Posterior vena cava (tissue), 2 donors: ENCODE data around the gene STX16. TPM values are rescaled to one million over a fixed set of nuclear protein-coding genes. Genes with fewer than 3 reads are reported as not detected.

Experiments
- DNase-seq: peaks from one replicate; pipeline ENCODE4 v3.0.0-alpha.2; 2020; ENCODE audit warnings: low spot score
- intact Hi-C, 2 donors: fragments of 100-400 bp; cut with DNase I; formaldehyde crosslinking; loops; one replicate each; pipeline versions ENCODE4 v1.14.1 to v1.14.2; 2022 to 2023
- total RNA-seq, 2 donors: library from RNA; stranded (reverse); fragmentation: NEBNext Ultra II Directional; extraction: Animal tissue kit (Norgen Biotek cat#: 25700); gene quantifications; one replicate each; pipeline ENCODE4 v1.2.1, GENCODE V29; 2021
- donor health status: DM: yes; HTN: yes; CAD: no.
- donor health status: DM: yes; HTN: yes; CAD: no.

STX16 gene
- total RNA-seq, 2 donors from 2014 or later = 38.7 to 41.5 TPM

- DNase-seq = no peak
- intact Hi-C loops = no loop called here
These were observed 13.2 kb downstream of the STX16 start for GRCh38 chr20:58664331-58664730.

- intact Hi-C loops = no loop called here
- no peak for DNase-seq
These were observed 13.8 kb downstream of the STX16 start for GRCh38 chr20:58664883-58665282.

DNA sequence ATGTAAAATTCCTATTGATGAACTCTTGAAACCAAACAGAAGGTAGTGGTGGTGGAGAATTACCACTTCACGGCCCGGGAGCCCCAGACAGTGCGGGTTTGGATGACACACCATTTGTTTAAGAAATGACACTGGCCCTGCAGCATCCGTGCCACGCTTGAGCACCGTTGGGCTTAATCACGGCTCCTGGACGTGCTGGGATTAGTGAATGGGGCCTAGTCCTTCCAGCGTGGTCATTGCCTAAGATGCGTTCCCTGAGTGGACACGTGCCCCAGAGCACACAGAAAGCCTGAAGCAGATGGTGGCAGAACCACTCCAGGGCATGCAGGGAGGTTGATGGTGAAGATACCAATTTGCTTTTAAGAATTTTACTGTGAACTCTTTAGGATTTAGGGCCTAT is 14.5 kb downstream of the STX16 start:
- DNase-seq = no peak
- intact Hi-C loops = no loop called here

GRCh38 chr20:58666702-58667101 is 15.6 kb downstream of the STX16 start:
- intact Hi-C loops = no loop called here
- DNase-seq = no peak

GRCh38 chr20:58667975-58668374 is 16.9 kb downstream of the STX16 start:
- intact Hi-C loops = no loop called here
- DNase-seq = no peak

DNA sequence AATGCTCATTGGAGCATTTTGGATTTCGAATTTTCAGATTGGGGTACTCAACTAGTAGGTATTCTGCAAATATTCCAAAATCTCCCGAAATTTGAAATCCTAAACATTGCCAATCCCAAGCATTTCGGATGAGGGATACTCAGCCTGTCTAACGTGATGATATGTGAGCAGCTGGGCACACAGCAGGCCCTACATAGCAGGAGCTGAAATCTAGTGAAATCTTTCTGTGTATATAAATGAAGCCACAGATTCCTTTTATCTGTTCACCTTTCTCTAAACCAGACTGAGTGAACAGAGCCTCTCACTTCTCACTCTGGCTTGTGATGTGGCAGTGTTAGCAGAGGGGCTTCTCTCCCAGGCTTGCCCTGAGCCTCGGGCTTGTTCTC is 17.8 kb downstream of the STX16 start:
- DNase-seq = no peak
- intact Hi-C loops = no loop called here

DNA sequence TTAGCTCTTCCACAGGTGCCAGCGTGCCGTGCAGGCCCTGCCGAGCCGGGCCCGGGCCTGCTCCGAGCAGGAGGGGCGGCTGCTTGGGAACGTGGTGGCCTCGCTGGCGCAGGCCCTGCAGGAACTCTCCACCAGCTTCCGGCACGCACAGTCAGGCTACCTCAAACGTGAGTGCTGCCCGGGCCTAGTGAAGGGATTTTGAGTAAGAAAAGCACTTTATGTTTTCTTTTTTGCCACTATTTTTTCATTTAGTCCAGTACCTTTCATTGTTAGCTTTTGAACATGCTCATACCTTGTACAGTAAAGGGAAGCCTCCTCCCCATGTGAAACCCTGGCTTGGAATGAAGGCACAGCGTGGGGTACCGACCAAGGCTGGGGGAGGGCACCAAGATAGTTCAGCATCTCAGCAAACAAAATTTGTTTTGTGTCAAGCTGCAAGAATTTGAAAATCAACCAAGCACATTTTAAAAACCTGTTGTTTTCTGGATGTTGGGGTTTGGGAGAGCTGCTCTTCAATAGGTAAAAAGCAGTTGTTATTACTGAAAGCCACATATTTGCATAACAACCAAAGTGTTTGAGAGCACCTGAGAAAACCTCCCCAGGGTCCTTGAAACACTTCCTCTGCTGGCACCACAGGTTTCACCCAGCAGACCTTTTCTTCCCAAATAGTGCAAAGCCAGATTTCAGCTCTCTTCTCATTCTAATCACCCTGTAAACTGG is 18.4 kb downstream of the STX16 start:
- intact Hi-C loops = no loop called here
- no peak for DNase-seq

GRCh38 chr20:58670102-58670501 is 19.0 kb downstream of the STX16 start:
- intact Hi-C loops = no loop called here
- DNase-seq = no peak

GRCh38 chr20:58670659-58671058 is 19.6 kb downstream of the STX16 start:
- intact Hi-C loops = no loop called here
- no peak for DNase-seq

GRCh38 chr20:58673119-58673518 is 22.0 kb downstream of the STX16 start:
- intact Hi-C loops = no loop called here
- DNase-seq = no peak

DNA sequence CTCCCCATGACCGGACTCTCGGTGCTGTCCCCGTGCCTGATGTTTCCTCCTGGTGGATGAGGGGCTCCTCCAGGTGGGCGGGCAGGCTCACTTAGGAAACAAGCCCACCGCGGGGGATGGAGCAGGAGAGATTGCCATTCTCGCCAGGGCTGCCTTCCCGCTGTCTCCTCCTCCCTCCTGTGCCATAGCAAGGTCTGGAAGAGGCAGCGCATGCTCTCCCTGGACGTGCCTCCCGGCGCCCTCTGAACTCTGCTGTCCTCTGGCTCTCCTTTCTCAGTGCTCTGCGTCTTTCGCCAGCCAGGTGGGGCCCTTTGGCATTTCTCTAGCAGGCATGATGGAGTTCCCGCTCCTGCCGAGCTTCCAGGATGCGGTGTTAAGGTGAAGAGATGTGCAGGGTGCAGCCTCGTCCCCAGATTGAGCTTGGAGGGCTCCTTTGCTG is 24.1 kb downstream of the STX16 start:
- intact Hi-C loops = no loop called here
- no peak for DNase-seq

DNA sequence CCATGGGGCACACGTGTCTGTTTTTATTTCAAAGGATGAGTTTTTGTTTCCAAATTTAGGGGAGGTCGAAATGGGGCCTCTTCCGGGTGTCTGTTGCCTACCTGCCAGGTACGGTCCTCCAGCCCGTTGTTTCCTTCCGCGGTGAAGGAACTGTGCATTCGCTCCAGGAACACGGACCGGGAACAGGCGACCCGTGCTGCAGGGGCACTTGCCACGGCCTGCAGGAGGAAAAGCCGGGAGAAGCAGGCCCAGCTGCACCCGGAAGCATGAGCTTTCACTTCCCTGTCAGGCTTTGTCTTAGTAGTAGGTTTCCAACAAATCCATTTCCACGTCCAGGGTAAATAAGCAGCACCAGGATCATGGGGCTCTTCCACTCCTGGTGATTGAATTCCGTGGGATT is 24.6 kb downstream of the STX16 start:
- intact Hi-C loops = no loop called here

GRCh38 chr20:58676161-58676560 is 25.1 kb downstream of the STX16 start:
- intact Hi-C loops = no loop called here
- DNase-seq = no peak

More for the DNA sequence above, 24.6 kb downstream of the STX16 start:
- DNase-seq = no peak

DNA sequence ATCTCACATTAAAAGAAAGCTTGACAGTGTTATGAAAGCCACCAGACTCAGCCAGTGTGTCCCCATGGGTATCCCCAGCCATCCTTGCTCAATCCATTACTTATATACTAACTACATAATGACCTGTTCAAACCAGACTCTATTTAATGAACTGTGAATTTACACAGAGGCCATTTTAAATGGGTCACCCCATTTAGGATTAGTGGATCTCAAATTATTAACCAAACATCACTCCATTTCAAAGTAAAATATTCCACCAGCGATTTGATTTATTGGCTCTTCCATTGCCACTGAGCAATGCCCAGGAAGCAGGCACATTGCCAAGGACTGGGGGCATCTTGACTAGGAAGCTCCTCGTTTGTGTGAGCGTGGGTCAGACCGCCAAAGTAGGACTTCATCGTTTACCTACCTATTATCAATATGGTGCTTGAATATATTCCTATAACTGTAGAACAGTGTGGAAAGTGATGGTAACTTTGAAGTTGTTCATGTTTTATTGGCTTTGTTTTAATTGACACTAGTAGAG is 26.1 kb downstream of the STX16 start:
- no peak for DNase-seq
- intact Hi-C loops = no loop called here

- DNase-seq = no peak
- intact Hi-C loops = no loop called here
These were observed 26.7 kb downstream of the STX16 start for GRCh38 chr20:58677808-58678207.

GRCh38 chr20:58678806-58679205 is 27.7 kb downstream of the STX16 start:
- intact Hi-C loops = no loop called here
- no peak for DNase-seq

GRCh38 chr20:58682656-58683531 is 31.8 kb downstream of the STX16 start:
- intact Hi-C loops = no loop called here
- no peak for DNase-seq

DNA sequence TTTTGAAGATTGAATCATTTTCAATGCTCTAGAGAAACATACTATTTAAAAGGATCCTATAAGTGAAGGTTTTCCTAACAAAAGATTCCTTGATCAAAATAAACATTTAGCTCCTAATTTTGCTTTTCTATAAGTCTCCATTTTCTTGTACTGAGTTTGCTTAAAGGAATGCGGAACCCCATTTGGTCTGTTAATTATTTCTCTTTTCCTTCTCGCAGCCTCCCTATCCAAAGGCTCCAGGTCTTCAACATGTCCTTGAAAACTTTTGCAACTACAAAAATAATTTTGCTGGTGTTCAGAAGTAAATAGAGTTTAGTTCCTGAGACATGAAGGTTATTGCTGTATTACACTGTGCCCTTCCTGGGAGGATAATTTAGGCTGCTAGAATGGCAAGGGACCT is 33.2 kb downstream of the STX16 start:
- no peak for DNase-seq
- intact Hi-C loops = no loop called here

- intact Hi-C loops = no loop called here
- DNase-seq = no peak
These were observed 34.9 kb downstream of the STX16 start for GRCh38 chr20:58685988-58686387.

GRCh38 chr20:58688414-58688813 is 37.3 kb downstream of the STX16 start:
- no peak for DNase-seq
- intact Hi-C loops = no loop called here

DNA sequence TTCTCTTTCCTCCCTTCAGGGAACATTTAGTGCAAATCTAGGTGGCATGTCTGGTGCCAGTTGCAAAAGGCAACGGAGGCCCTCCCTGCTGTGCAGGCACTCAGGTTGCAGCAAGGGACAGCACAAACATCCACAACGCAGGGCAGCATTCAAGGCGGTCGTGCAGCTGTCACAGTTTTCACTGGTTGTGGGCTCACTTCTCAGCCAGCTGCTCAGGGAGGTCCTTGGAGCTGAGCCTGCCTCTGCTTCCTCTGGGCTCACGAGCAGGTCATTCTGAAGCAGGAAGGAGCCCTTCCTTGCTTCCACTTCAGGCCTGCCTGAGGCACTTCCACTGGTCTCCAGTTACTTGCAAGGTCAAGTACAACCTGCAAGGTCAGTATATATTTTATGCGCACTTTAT is 37.8 kb downstream of the STX16 start:
- intact Hi-C loops = no loop called here
- DNase-seq = no peak
